Naive thymus-derived CD4-positive, alpha-beta T cell (primary cell): ENCODE results near the gene MPPED1. TPM values are rescaled to one million over a fixed set of nuclear protein-coding genes. Genes with fewer than 3 reads are reported as not detected.

Experiments
- ATAC-seq: fragments of 150-1000 bp; cut with Tn5 transposase; 2 replicates; pipeline ENCODE4 v1.10.0; 2021; ENCODE audit warnings: mild to moderate bottlenecking, moderate library complexity
- CTCF ChIA-PET: fragments of 350-600 bp; sonication (Branson Sonifier 250); formaldehyde crosslinking; loops from one replicate; lab custom pipeline; 2021; ENCODE audit warnings: antibody characterized with exemption; lab: Charles Lee
- POLR2A ChIA-PET: fragments of 350-600 bp; sonication (Branson Sonifier 250); formaldehyde crosslinking; loops from one replicate; lab custom pipeline; 2021; ENCODE audit warnings: antibody characterized with exemption, inconsistent platforms; lab: Charles Lee
- DNase-seq, 9 donors: peaks; one replicate each; pipeline versions ENCODE4 v3.0.0 to v3.0.0-alpha.2; 2020 to 2022; ENCODE audit warnings: mixed read lengths in 1 of 9
- H3K27ac ChIP-seq: one replicate; pipeline ENCODE4 v1.7.0; 2013; ENCODE audit warnings: mild to moderate bottlenecking, low read depth, low read length, moderate library complexity
- H3K27me3 ChIP-seq, 2 donors: one replicate each; pipeline ENCODE4 v1.7.0; 2013; ENCODE audit warnings: low read length in 2 of 2, mild to moderate bottlenecking in 2 of 2, moderate library complexity in 2 of 2; ENCODE audit not compliant: control insufficient read depth in 2 of 2, insufficient read depth in 2 of 2
- H3K36me3 ChIP-seq, 3 experiments: 1 replicate in 2 of 3; 2 replicates in 1 of 3; pipeline ENCODE4 v1.7.0; 2013; ENCODE audit warnings: low read length in 3 of 3, mild to moderate bottlenecking in 3 of 3, moderate library complexity in 1 of 3; ENCODE audit not compliant: insufficient read depth in 3 of 3, control insufficient read depth in 2 of 3
- H3K4me1 ChIP-seq, 2 donors: one replicate each; pipeline ENCODE4 v1.7.0; 2013; ENCODE audit warnings: low read length in 2 of 2, mild to moderate bottlenecking in 2 of 2, moderate library complexity in 1 of 2; ENCODE audit not compliant: control insufficient read depth in 2 of 2, insufficient read depth in 2 of 2
- H3K4me3 ChIP-seq: 2 replicates; pipeline ENCODE4 v1.7.0; 2013; ENCODE audit warnings: mild to moderate bottlenecking, low read length
- H3K9me3 ChIP-seq, 3 experiments: 1 replicate in 2 of 3; 2 replicates in 1 of 3; pipeline ENCODE4 v1.7.0; 2013; ENCODE audit warnings: low read length in 3 of 3; ENCODE audit not compliant: control insufficient read depth in 2 of 3
- H3K27ac Mint-ChIP-seq, 9 donors: one replicate each; pipeline ENCODE4 v1.8.0; 2020 to 2022; ENCODE audit warnings: mixed read lengths in 9 of 9, mild to moderate bottlenecking in 8 of 9, moderate library complexity in 5 of 9, inconsistent platforms in 2 of 9
- H3K27me3 Mint-ChIP-seq, 5 donors: one replicate each; pipeline ENCODE4 v1.8.0; 2021 to 2022; ENCODE audit warnings: mixed read lengths in 5 of 5, mild to moderate bottlenecking in 1 of 5
- H3K36me3 Mint-ChIP-seq, 5 donors: one replicate each; pipeline ENCODE4 v1.8.0; 2020 to 2022; ENCODE audit warnings: mixed read lengths in 5 of 5, mild to moderate bottlenecking in 3 of 5, inconsistent platforms in 1 of 5
- H3K4me1 Mint-ChIP-seq, 7 donors: one replicate each; pipeline ENCODE4 v1.8.0; 2020 to 2022; ENCODE audit warnings: mixed read lengths in 7 of 7, mild to moderate bottlenecking in 3 of 7, inconsistent platforms in 1 of 7
- H3K4me3 Mint-ChIP-seq, 10 donors: one replicate each; pipeline ENCODE4 v1.8.0; 2020 to 2022; ENCODE audit warnings: mild to moderate bottlenecking in 10 of 10, mixed read lengths in 10 of 10, moderate library complexity in 6 of 10, inconsistent platforms in 2 of 10
- H3K9me3 Mint-ChIP-seq, 11 donors: one replicate each; pipeline ENCODE4 v1.8.0; 2020 to 2022; ENCODE audit warnings: mixed read lengths in 11 of 11, mild to moderate bottlenecking in 4 of 11, inconsistent platforms in 1 of 11, moderate library complexity in 1 of 11
- intact Hi-C, 2 donors: fragments of 100-400 bp; cut with micrococcal nuclease; formaldehyde crosslinking; loops; one replicate each; pipeline ENCODE4 v1.15.1; 2023
- polyA plus RNA-seq, 2 donors: library from polyadenylated mRNA; unstranded; fragments of 300-500 nt; fragmentation: Illumina TruSeq; gene quantifications; one replicate each; pipeline ENCODE4 v1.2.3, GENCODE V29; 2021
- total RNA-seq, 6 experiments: library from RNA in 5 of 6; stranded (reverse) in 5 of 6; gene quantifications; 1 replicate in 5 of 6; 2 replicates in 1 of 6; pipeline ENCODE4 v1.2.3 and lab custom pipeline; 2021 to 2026

The MPPED1 gene
- total and polyA plus RNA-seq, 7 experiments from 2014 or later = not detected

- DNase-seq (no peak), ATAC-seq (no peak)
- no peak overlapping the region for H3K27ac ChIP-seq
- Mint-ChIP-seq H3K4me3 (no peak overlapping the region), H3K27ac (no peak overlapping the region), H3K27me3 (peaks cover 0 to 37% (median 29%) of the 10 kb centered on the region in 5 donors), H3K36me3 (no peaks in the 10 kb centered on the region), H3K9me3 (peaks cover 0 to 3% (median 0%) of the 10 kb centered on the region in 11 donors), H3K4me1 (peaks cover 0 to 2% (median 0%) of the 10 kb centered on the region in 7 donors)
- H3K4me1 ChIP-seq = no peaks in the 10 kb centered on the region
- no peaks in the 10 kb centered on the region for H3K36me3 ChIP-seq
- H3K4me3 ChIP-seq = no peak overlapping the region
- peaks cover 0 to 3% of the 10 kb centered on the region in 2 donors for H3K27me3 ChIP-seq
- POLR2A ChIA-PET = no interaction called here
- CTCF ChIA-PET = no interaction called here
- intact Hi-C loops = no loop called here
- no peaks in the 10 kb centered on the region for H3K9me3 ChIP-seq
Observed at GRCh38 chr22:43473441-43473840, 61.6 kb downstream of the MPPED1 start.

GRCh38 chr22:43474161-43475101 is 62.6 kb downstream of the MPPED1 start:
- H3K9me3 ChIP-seq = no peaks in the 10 kb centered on the region
- Mint-ChIP-seq H3K4me1 (peaks cover 0 to 2% (median 0%) of the 10 kb centered on the region in 7 donors), H3K36me3 (no peaks in the 10 kb centered on the region), H3K27ac (no peak overlapping the region), H3K9me3 (peaks cover 0 to 3% (median 0%) of the 10 kb centered on the region in 11 donors), H3K4me3 (no peak overlapping the region), H3K27me3 (peaks cover 0 to 29% (median 19%) of the 10 kb centered on the region in 5 donors)
- H3K27me3 ChIP-seq = no peaks in the 10 kb centered on the region
- H3K36me3 ChIP-seq = no peaks in the 10 kb centered on the region
- ATAC-seq = no peak
- H3K4me1 ChIP-seq = no peaks in the 10 kb centered on the region
- no peak overlapping the region for H3K4me3 ChIP-seq
- CTCF ChIA-PET = no interaction called here
- POLR2A ChIA-PET = no interaction called here
- no peak for DNase-seq
- no peak overlapping the region for H3K27ac ChIP-seq
- intact Hi-C loops = no loop called here

DNA sequence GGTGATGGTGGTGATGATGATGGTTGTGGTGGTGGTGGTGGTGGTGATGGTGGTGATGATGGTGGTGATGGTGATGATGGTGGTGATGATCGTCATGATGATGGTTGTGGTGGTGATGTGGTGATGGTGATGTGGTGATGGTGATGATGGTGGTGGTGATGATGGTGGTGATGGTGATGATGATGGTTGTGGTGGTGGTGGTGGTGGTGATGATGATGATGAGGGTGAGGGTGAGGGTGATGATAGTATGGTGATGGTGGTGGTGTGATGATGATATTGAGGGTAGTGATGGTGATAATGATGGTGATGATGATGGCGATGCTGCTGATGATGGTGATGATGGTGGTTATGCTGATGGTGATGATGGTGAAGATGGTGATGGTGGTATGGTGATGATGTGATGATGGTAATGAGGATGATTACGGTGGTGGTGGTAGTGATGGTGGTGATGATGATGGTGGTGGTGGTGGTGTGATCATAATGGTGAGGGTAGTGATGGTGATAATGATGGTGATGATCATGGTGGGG is 63.8 kb downstream of the MPPED1 start:
- no peaks in the 10 kb centered on the region for H3K36me3 ChIP-seq
- H3K27me3 Mint-ChIP-seq = peaks cover 0 to 18% (median 8%) of the 10 kb centered on the region in 5 donors
- H3K36me3 Mint-ChIP-seq = no peaks in the 10 kb centered on the region
- no peaks in the 10 kb centered on the region for H3K4me1 ChIP-seq
- no peak overlapping the region for H3K27ac ChIP-seq
- H3K27ac Mint-ChIP-seq = no peak overlapping the region
- ChIA-PET CTCF (no interaction called here), POLR2A (no interaction called here)
- intact Hi-C loops = no loop called here
- peaks cover 0 to 9% (median 4%) of the 10 kb centered on the region in 7 donors for H3K4me1 Mint-ChIP-seq
- no peaks in the 10 kb centered on the region for H3K9me3 ChIP-seq
- H3K4me3 Mint-ChIP-seq = no peak overlapping the region
- DNase-seq (no peak), ATAC-seq (no peak)
- H3K4me3 ChIP-seq = no peak overlapping the region
- H3K27me3 ChIP-seq = no peaks in the 10 kb centered on the region
- H3K9me3 Mint-ChIP-seq = peaks cover 0 to 2% (median 0%) of the 10 kb centered on the region in 11 donors

DNA sequence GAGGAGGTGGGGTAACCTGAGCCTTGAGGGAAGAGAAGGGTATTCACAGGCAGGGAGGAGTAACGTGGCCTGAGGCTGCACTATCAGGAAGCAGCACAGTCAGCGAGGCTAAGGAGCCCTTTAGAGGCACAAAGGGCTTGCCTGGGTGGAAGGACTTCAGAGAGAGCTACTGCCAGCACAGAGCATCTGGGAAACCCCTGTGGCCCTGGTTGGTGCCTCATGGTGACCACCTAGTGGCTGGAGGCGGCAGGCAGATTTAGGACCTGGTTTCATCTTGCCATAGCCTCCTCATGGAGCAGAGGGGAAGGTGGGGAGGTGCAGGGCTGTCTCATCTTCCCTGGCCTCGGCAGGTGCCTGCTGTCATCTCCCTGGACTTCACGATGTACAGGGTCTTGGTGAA is 64.5 kb downstream of the MPPED1 start:
- Histone ChIP-seq H3K4me1 (no peaks in the 10 kb centered on the region), H3K27ac (no peak overlapping the region), H3K27me3 (no peaks in the 10 kb centered on the region), H3K36me3 (no peaks in the 10 kb centered on the region), H3K9me3 (no peaks in the 10 kb centered on the region), H3K4me3 (no peak overlapping the region)
- ATAC-seq (no peak), DNase-seq (no peak)
- ChIA-PET CTCF (no interaction called here), POLR2A (no interaction called here)
- Mint-ChIP-seq H3K27me3 (peaks cover 0 to 11% (median 8%) of the 10 kb centered on the region in 5 donors), H3K4me3 (no peak overlapping the region), H3K9me3 (peaks cover 0 to 2% (median 0%) of the 10 kb centered on the region in 11 donors), H3K4me1 (peaks cover 0 to 15% (median 9%) of the 10 kb centered on the region in 7 donors), H3K36me3 (no peaks in the 10 kb centered on the region), H3K27ac (no peak overlapping the region)
- intact Hi-C loops = no loop called here

DNA sequence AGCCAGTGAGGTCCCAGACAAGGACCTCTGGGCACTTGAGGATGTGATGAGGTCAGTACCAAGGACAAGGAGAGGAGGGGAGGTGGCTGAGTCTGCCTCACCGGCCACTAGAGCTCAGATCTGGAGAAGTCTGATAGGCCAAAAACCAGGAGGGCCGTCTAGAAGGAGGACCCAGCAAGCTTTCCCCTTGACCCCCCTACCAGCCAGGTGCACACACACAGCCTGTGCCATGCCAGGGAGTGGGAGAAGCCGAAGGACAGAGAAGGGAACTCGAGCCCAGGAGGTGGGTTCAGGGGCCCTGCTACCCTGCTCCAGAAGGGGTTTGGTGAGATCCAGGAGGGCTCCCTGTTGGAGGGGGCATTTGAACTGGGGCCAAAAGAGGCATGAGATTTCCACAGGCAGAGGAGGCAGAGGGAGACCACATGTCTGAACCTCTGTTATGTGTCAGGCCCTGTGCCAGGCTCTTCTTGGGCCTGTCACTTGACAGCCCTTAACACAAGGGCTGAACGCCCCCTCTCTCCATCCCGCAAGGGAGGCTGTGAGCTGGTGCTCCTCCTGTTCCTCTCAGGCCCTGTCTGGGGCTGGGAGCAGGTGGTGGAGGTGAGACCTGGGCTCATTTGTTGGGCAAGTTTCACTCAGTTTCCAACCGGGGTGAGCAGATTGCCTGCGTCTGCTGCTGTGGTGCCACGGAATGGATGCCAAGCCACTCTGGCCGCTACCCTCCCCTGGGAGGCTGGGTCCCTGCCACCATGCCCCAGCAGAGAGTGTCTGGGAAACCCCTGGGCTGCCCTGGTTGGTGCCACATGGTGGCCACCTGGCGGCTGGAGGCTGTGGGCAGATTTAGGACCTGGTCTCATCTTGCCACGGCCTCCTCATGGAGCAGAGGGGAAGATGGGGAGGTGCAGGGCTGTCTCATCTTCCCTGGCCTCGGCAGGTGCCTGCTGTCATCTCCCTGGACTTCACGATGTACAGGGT is 65.2 kb downstream of the MPPED1 start:
- no peaks in the 10 kb centered on the region for H3K36me3 ChIP-seq
- no peaks in the 10 kb centered on the region for H3K36me3 Mint-ChIP-seq
- H3K9me3 Mint-ChIP-seq = peaks cover 0 to 2% (median 0%) of the 10 kb centered on the region in 11 donors
- no peaks in the 10 kb centered on the region for H3K27me3 ChIP-seq
- H3K27me3 Mint-ChIP-seq = peaks cover 0 to 8% (median 4%) of the 10 kb centered on the region in 5 donors
- no peak overlapping the region for H3K4me3 ChIP-seq
- intact Hi-C loops = no loop called here
- no peaks in the 10 kb centered on the region for H3K4me1 ChIP-seq
- DNase-seq (no peak), ATAC-seq (no peak)
- ChIA-PET POLR2A (no interaction called here), CTCF (no interaction called here)
- H3K27ac Mint-ChIP-seq = no peak overlapping the region
- H3K4me1 Mint-ChIP-seq = peaks cover 3 to 22% (median 16%) of the 10 kb centered on the region in 7 donors
- no peaks in the 10 kb centered on the region for H3K9me3 ChIP-seq
- H3K27ac ChIP-seq = no peak overlapping the region
- no peak overlapping the region for H3K4me3 Mint-ChIP-seq

DNA sequence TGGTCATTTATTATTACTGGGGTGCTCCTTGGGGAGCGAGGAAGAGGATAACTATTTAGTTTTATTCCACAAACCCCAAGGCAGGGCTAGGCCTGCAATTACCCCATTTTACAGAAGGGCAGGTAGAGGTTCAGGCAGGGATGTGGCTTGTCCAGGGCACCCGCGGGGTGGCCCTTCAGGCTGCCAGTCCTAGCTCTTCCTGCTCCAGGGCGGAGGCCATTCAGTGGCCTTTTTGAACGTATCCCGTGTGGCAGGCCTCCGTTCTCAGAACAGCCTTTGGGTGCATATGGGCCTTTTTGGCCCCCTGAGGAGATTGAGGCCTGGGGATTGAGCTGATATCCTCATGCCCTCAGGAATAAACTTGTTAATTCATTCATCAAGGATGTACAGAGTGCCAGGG is 66.2 kb downstream of the MPPED1 start:
- Histone ChIP-seq H3K36me3 (no peaks in the 10 kb centered on the region), H3K27ac (no peak overlapping the region), H3K4me1 (no peaks in the 10 kb centered on the region), H3K4me3 (no peak overlapping the region), H3K27me3 (no peaks in the 10 kb centered on the region), H3K9me3 (no peaks in the 10 kb centered on the region)
- H3K4me3 Mint-ChIP-seq = no peak overlapping the region
- no peaks in the 10 kb centered on the region for H3K36me3 Mint-ChIP-seq
- H3K9me3 Mint-ChIP-seq = peaks cover 0 to under 1% (median 0%) of the 10 kb centered on the region in 11 donors
- ATAC-seq (no peak), DNase-seq (no peak)
- ChIA-PET POLR2A (no interaction called here), CTCF (no interaction called here)
- H3K27ac Mint-ChIP-seq = no peak overlapping the region
- peaks cover 3 to 23% (median 17%) of the 10 kb centered on the region in 7 donors for H3K4me1 Mint-ChIP-seq
- peaks cover 0 to 4% (median 1%) of the 10 kb centered on the region in 5 donors for H3K27me3 Mint-ChIP-seq
- intact Hi-C loops = no loop called here
